CD4-positive, alpha-beta T cell treated with Interleukin-2 at 100 ng/mL for 4 hours (primary cell): ENCODE results near the gene PIWIL1.

Experiments
- DNase-seq: peaks from one replicate; pipeline ENCODE4 v3.0.0-alpha.2; 2020; ENCODE audit warnings: low spot score

PIWIL1 gene

DNA sequence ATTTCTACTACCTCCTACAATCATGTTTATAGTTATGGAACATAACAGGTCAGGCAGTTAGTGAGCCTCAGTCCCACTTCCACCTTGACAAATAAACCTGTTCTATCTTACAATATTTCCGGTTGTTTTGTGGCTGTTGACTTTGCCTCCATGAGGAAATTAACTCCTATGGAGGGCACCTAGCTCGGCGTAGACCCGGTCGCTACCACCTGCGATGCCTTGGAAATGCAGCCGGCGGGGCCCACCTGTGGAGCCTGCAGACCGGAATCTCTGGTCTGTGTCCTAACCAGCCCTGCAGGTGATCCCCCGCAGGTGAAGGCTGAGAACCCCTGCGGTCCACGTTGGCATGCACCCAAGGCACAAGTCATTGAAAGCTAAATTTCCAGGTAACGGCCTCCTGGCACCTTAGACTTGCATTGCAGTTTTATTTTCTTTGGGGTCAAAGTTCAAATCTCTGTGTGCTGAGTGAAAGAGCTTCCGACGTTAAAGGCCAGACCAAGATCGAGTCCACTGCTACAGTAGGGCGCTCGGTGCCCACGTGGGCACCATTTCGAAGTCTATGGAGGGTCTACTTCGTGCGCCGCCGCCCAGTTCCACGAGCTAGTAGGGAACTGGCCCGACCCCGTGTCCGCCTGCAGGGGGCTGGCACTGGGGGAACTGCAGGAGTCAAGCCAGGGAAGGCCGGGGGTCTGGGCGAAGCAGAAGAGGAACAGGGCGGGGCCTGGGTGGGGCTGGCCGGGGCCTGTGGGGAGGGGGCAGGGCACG lies 782 bp upstream of the PIWIL1 start:
- DNase-seq, result no peak

DNA sequence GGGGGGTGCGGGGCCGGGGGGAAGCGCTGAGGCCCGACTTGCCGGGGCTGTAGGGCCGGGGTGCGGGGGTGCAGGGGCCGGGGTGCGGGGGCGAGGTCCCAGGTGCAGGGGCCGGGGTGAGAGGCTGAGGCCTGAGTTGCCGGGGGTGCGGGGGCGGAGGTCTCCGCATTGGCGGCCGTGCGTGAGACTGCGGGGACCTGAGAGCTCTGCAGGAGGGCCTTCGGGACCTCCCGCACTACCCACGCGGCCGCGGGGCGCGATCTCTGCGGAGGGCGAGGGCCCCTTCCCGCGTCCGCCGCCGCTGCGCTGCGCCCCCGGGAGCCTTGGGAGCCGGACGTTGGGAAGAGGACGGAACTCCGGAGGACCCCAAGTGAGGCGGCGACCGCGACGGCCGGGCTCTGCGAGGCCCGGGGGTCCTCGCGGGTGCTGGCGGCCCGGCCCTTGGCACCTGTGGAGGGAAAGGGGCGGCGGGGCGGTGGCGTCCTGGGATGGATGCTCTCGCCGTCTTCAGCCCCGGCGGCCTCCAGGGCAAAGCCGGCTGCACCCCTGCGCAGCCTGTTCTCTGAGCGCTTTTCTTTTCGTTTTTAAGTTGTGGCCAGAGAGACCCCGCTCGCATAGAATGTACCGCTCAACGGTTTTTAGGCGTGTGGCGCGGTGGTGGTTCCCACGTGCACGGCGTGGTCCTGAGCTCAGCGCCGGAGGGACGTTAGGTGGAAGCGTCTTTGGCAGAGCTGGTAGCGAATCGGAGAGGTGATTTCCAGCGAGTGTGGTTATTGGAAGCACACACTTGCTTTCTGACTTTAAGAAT lies 1.3 kb downstream of the PIWIL1 start:
- DNase-seq, result no peak

DNA sequence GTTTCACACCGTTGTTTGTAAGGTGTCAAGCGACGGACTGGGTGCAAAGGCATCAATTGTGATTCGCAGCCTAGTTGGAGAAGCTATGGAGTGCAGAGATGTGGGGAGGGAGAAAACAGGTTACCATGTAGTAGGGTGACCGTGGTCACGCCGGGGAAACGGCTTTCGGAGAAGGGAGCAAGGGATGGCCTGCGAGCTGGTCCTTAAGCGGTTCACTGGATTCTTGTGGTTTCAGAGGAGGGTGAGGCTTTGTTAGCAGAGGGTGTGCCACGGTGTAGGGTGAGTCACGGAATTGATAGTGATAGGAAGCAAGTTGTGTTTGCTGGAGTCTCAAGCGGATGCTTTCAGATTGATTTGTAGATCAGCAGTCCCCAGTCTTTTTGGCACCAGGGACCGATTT lies 2.3 kb downstream of the PIWIL1 start:
- no peak for DNase-seq

DNA sequence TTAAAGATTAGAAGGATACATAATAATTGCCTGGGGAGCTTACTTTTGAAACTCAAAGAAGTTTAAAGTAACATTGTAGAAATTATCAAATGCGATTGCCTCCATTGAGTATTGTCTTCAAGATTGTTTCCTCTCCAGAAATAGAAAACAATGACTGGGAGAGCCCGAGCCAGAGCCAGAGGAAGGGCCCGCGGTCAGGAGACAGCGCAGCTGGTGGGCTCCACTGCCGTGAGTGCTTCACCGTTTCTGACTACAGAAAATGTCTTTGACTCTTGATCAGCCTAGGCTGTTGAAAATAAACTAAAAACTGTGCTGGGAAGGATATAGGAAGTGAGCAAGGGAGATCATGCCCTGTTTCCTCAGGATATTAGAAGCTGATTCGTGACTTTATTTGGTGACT lies 4.8 kb downstream of the PIWIL1 start:
- DNase-seq, result no peak

DNA sequence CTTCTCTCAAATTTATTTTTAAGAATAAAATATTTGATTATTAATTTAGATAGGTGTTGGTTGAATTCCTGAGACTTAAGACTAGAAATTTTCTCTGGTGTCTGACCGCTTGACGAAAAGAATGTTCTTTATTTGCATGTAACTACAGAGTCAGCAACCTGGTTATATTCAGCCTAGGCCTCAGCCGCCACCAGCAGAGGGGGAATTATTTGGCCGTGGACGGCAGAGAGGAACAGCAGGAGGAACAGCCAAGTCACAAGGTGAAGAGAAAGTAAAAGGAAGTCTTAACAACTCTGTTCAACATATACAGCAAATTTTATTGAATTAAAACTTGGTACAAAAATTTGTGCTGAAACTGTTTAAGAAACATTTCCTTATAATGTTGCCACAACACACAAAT lies 5.2 kb downstream of the PIWIL1 start:
- DNase-seq, result no peak

DNA sequence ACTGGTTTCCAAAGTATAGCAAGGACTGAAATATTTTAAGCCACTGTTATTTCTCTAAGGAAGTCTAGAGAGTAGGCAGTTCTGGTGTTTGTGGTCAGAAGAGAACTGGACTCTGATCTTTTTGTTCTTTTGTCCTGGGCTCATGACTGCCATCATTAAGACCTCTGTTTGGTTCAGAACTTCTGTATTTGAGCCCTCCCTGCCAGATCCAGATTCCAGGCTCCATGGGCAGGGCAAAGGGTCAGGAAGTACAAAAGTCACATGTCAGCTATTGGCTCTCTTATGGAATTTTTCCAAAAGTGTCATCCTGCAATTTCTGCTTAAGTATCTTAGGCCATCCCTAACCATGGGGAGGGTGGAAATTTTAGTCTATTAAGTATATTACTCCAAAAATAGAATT lies 6.8 kb downstream of the PIWIL1 start:
- DNase-seq, result no peak

DNA sequence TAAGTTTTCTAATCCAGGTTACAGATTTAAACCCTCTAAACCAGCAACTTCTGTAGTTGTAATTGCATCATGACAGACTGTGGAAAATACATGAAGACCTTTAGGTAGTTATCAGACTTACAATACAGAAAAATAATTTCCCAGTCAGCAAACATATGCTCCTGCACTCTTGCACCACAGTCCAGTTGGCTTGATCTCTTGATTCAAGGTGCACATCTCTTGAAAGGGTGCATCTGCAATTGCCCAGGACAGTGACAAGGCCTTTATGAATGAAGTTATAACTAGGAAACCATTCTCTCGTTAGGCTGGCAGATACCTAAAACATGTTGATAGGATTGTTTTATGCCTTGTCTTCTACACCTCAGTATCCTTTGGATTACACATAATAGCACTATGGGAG lies 7.6 kb downstream of the PIWIL1 start:
- no peak for DNase-seq

DNA sequence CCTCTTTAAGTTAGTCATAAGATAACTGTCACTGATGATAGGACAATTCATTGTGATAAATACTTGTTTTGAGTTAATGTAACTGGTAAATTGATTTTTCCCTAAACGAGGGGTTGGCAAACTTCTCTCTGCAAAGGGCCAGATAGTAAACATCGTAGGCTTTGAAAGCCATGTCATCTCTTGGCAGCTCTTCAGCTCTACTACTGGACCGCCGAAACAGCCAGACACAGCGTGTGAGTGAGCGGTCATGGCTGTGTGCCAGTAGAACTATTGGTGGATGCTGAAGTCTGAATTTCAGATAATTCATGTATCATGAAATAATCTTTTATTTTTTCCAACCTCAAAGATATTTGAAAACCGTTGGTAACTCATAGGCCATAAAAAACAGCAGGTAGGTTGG lies 9.9 kb downstream of the PIWIL1 start:
- DNase-seq, result no peak

DNA sequence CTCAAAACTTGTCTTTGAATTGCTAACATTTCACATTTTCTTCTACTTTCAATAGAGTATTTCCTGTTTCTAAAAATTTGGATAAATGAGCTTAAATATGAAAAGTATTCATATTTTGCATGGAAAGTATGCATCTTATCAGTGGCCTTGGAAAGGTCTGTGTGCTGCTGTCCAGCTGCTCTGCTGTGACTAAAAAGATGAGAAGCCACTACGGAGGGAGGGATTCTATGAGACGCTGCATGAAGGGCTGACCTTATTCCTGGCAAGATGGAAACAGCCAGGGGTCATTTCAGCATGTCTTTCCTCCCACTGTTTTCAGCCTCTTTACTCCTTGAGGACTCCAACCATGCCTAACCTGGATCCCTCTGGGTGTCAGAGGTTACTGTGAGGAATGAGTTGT lies 13.0 kb downstream of the PIWIL1 start:
- DNase-seq, result no peak

DNA sequence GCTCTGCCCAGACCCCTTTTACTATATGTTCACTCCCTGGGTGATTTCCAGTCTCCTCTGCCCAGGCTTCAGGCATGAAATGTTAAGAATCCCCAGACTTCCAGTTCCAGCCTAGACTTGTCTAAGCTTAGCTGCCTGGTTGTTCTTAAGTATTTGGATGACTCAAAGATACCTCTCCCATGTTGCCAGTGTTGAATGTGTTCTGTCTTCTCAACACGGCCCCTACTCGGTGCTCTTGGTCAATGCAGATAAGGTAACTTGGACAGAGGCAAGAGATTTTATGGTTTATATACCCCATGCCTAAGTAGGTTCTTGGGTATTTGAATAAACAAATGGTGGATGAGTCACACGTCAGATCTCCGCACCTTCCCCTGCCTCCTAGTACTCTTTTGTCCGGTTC lies 13.6 kb downstream of the PIWIL1 start:
- no peak for DNase-seq

DNA sequence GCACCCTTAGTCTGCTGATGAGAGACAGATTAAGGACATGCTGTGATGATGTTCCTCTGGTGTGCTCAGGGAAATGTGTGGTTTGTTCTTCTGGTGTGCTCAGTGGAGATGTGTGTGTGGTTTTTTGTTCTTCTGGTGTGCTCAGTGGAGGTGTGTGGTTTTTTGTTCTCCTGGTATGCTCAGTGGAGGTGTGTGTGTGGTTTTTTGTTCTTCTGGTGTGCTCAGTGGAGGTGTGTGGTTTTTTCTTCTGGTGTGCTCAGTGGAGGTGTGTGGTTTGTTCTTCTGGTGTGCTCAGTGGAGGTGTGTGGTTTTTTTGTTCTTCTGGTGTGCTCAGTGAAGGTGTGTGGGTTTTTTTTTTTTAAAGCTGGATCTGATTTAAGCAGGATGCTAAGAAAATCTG lies 15.4 kb downstream of the PIWIL1 start:
- no peak for DNase-seq

DNA sequence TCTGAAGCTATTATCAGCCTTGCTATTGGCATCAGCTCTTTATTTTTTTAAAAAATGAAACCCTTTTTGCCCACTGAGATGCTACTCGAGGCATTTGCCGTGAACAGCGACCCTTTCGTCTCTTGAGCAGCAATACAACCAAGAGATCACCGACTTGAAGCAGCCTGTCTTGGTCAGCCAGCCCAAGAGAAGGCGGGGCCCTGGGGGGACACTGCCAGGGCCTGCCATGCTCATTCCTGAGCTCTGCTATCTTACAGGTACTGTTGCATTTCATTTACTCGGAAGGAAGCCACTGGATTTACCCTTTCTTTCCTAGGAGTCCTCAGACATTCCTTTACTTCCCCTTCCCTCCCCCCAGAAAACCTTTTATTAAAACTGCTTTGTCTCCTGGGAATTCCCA lies 16.7 kb downstream of the PIWIL1 start:
- no peak for DNase-seq

DNA sequence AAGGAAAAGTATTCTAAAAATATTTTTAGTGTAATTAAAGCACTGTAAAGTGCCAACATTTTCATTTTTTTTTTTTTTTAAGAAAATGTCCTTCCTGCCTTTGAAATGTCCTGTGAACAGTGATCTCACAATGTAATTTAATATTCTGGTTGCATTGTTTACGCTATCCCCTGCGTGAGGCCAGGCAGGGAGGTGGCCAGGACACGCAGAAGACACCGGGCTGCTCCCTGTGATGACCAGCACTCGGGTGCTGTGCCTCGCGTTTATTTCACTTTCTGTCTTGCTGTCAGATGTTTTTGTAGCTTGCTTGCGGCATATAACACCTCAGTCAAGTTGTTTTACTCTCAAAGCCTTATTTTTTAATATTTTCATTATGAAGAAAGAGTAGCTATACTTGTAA lies 18.5 kb downstream of the PIWIL1 start:
- no peak for DNase-seq

DNA sequence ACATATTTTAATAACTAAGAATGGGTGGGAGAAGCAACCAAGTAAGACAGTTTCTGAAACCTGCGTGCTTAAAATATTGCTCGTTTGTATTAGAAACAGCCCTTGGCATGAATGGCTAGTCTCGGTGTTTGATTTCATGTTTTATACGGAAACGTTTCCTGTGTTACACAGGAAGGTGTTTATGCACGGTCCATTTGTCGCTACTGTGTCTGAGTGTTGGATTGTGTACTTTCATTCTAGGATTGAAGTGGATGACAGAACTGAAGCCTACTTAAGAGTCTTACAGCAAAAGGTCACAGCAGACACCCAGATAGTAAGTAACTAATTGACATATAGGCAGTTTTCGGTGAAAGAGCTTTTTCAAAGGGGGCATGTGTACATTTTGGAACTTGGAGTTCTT lies 19.6 kb downstream of the PIWIL1 start:
- DNase-seq, result no peak

DNA sequence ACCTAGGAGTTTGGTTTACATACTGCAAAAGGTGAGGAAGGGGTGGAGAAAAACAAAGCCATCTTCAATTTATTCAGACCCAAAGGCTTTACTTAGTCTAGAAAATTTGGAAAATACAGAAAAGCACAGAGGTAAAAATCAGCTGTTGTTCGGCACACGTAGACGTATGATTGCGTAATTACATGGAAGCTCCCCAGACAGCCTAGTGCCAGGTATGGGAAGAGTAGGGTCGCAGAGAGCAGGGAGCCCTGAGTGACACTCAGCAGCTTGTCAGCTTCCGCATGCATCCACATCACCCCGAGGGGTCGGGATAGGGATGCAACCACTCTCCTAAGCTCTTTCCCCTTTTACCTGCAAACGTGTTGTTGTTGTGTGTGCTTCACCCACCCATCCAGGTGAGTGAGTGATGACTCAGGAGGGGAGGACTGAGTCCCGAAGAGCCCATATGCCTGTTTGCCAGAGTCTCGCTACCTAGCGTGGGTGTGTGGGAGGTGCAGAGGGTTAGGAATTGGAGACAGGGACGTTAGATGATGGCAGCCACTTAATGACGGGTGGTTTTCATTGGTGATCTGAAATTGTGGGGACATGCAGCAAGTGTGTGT lies 20.1 kb downstream of the PIWIL1 start:
- no peak for DNase-seq

DNA sequence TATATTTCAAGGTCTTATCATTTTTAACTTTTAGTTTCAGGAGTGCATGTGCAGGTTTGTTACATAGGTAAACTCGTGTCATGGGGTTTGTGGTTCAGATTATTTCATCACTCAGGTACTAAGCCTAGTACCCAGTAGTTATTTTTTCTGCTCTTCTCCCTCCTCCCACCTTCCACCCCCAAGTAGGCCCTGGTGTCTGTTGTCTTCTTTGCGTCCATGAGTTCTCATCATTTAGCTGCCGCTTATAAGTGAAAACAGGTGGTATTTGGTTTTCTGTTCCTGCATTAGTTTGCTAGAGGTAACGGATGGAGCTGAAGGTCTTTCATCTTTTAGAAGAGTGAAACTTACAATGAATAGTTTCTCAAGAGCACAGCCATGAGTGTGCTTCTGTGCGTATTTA lies 24.4 kb downstream of the PIWIL1 start:
- no peak for DNase-seq

DNA sequence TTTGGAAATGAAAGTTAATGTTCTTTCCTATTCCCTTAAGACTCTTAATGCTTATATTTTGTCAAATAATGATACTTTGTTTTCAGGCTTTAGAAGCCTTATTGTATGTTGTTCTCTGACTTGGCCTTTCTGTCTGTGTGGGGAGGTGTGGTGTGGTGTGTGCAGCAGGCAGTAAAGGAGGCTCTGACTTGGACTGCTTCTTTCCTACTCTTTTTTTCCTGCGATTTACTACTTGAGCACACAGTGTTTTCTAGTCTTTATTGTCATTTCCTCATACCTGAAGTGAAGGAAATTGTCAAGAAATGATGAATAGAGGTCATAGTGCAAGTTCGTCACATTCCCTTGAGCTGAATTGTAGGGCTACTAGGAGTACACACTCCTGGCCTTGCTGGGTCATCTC lies 26.9 kb downstream of the PIWIL1 start:
- DNase-seq, result no peak

DNA sequence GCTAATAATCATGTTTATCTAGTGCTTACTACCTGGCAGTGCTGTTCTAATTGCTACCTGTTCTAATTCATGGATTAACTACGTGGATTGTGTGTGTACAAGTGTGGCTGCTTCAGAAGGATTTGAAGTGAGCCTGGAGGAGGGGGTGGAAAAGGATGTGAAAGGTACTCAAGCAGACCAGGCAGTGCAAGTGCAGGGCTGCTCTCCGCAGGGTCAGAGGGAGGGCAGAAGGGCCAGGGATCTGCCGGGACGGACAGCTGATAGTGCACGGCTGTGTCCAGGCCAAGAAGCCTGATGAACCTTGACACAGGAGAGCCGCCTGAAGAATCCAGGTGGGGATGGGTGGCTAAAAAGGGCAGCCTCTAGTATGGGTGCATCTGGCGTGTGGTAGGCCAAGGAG lies 28.5 kb downstream of the PIWIL1 start:
- no peak for DNase-seq

DNA sequence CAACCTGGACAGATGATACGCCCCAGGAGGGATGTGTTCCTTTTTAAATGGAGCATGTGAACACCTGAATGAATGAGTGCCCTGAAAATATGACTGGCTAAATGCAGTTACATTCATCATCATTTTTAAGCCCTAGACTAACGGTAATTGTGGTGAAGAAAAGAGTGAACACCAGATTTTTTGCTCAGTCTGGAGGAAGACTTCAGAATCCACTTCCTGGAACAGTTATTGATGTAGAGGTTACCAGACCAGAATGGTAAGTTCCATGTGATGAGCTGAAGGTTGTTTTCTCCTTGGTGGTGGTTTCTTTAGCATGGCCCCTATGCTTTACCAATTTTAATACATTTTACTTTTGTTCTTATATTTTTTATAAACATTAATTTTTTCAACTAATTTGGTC lies 29.3 kb downstream of the PIWIL1 start:
- no peak for DNase-seq

DNA sequence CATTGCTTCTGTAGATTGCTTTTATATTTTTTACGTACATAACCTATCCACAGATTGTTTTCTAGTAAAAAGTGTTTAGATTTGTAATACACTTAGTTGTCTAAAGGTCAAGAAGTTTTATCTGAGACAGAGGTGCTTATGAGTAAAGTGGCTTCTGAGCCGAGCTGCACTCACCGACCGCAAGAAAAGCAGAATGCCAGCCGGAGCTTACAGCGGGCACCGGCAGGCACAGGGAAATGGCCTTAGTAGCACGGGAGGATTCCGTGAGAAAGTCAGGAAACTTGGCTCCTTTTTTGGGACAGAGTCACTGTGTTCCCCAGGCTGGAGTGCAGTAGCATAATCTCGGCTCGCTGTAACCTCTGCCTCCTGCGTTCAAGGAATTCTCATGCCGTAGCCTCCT lies 29.8 kb downstream of the PIWIL1 start:
- no peak for DNase-seq

DNA sequence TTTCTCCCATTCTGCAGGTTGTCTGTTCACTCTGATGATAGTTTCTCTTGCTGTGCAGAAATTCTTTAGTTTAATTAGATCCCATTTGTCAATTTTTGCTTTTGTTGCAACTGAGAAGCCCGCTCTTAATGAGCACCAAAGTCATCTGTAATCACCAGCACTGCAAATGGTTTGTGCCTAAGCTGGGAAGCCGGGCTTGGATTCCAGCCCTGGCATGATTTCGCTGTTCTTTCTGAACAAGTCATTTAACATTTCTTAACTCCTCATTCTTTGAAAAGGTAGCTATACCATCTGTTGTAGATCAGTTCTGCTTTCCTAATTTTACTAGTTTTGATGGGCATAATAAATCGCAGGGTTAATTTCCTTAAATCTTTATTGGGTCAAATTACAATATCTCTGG lies 32.1 kb downstream of the PIWIL1 start:
- no peak for DNase-seq

DNA sequence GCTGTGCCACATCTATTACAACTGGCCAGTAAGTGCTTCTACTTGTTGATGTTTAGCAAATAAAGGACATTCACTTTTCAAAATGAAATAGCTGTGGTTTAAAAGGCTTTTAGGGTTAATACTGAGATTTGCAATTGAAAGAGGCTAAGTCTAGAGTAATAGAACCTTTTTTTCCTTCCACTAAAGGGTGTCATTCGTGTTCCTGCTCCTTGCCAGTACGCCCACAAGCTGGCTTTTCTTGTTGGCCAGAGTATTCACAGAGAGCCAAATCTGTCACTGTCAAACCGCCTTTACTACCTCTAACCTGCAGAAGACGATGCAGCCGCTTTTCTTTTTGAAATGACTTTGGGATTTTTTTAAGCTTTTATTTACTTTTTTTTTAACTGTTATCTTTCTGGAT lies 33.6 kb downstream of the PIWIL1 start:
- DNase-seq, result no peak

DNA sequence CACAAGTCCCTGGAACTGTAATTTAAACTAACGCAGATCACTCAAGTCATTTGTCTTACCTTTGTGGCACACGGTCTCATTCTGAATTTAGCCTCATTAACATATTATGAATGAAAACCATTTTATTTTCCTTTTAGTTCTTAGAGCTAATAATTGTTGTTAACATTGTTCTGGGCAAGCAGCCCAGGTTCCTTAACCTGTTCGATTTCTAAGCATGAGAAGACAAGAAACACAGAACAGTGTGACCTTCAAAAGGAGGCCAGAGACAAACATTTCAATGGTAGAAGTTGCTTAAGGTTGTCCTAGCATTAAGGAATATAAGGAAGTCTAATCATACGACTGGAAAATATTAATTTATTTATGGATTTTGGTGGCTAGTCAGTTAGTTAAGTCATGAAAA lies 35.2 kb downstream of the PIWIL1 start:
- DNase-seq, result no peak
